MCF 10A (cell line): Measurements from ENCODE around the gene ALKBH2. TPM values are rescaled to one million over a fixed set of nuclear protein-coding genes. Genes with fewer than 3 reads are reported as not detected.

Experiments used
- BruUV-seq: library from RNA; stranded (reverse); fragments of 400-500 nt; replicated peaks from 2 replicates; lab custom pipeline; 2021; lab: Mats Ljungman, UMichigan
- CTCF ChIA-PET: fragments of 300-600 bp; sonication (Branson Sonifier 250); formaldehyde crosslinking; extraction: SDS; loops from one replicate; lab custom pipeline; 2021; ENCODE audit warnings: antibody characterized with exemption, inconsistent platforms; lab: Yijun Ruan, JAX
- POLR2A ChIA-PET: fragments of 300-600, 350-650 bp; sonication (Branson Sonifier 250); formaldehyde crosslinking; extraction: SDS; loops from one replicate; lab custom pipeline; 2020; ENCODE audit warnings: antibody characterized with exemption, inconsistent platforms; lab: Yijun Ruan, JAX
- DNase-seq: peaks from one replicate; pipeline ENCODE4 v3.0.0-alpha.2; 2018; ENCODE audit not compliant: unreplicated experiment
- H3K27ac Mint-ChIP-seq: one replicate; pipeline ENCODE4 v1.8.0; 2022; ENCODE audit warnings: mild to moderate bottlenecking, low read depth, mixed read lengths; ENCODE audit not compliant: unreplicated experiment
- H3K27me3 Mint-ChIP-seq: one replicate; pipeline ENCODE4 v1.8.0; 2022; ENCODE audit warnings: mixed read lengths; ENCODE audit not compliant: insufficient read depth, unreplicated experiment
- H3K36me3 Mint-ChIP-seq: one replicate; pipeline ENCODE4 v1.8.0; 2022; ENCODE audit warnings: mild to moderate bottlenecking, moderate library complexity, mixed read lengths; ENCODE audit not compliant: insufficient read depth, unreplicated experiment
- H3K4me1 Mint-ChIP-seq: one replicate; pipeline ENCODE4 v1.8.0; 2022; ENCODE audit warnings: mixed read lengths; ENCODE audit not compliant: insufficient read depth, unreplicated experiment
- H3K4me3 Mint-ChIP-seq: one replicate; pipeline ENCODE4 v1.8.0; 2022; ENCODE audit warnings: mild to moderate bottlenecking, moderate library complexity, mixed read lengths; ENCODE audit not compliant: unreplicated experiment
- H3K9me3 Mint-ChIP-seq: one replicate; pipeline ENCODE4 v1.8.0; 2022; ENCODE audit warnings: mixed read lengths; ENCODE audit not compliant: unreplicated experiment
- intact Hi-C: fragments of 100-400 bp; cut with micrococcal nuclease; formaldehyde crosslinking; loops from 2 replicates; pipeline ENCODE4 v1.14.1; 2022
- total RNA-seq: library from RNA; stranded (reverse); gene quantifications from 2 replicates; pipeline ENCODE4 v1.2.3, GENCODE V29; 2022
- TF ChIP-seq, protein P1 (sequence below): fragments of 200-600 bp; IDR thresholded peaks from one replicate; pipeline ENCODE4 v1.8.0; 2022; ENCODE audit warnings: antibody characterized with exemption, mild to moderate bottlenecking; ENCODE audit not compliant: unreplicated experiment

The ALKBH2 gene
- total RNA-seq, 1 experiment from 2014 or later: 48.9 TPM

DNA sequence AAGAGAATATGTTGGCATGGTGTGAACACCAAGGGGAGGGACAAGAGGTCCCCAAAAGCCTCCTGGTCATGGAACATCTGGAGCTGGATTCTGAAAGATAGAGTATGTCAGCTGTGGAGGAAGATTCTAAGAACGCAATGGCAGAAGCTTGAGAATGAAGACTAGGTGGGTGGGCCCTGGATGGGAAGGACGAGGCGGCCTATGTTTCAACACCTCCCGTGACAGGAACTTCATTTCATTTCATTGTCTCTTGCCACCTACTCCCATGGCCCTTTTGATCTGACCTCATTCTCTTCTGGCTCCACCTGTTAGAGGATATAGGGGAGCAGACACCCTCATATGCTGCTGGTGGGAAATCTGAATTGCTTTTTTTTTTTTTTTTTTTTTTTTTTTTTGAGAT is 7.5 kb upstream of the ALKBH2 start:
- Mint-ChIP-seq H3K4me3 (no peak overlapping the region), H3K27me3 (no peaks in the 10 kb centered on the region), H3K4me1 (peaks cover 16% of the 10 kb centered on the region), H3K27ac (no peak overlapping the region), H3K36me3 (peaks cover 36% of the 10 kb centered on the region), H3K9me3 (no peaks in the 10 kb centered on the region)
- intact Hi-C loops: no loop called here
- POLR2A ChIA-PET: interaction anchor here (3.5 kb wide), 1 partner anchor 11 kb away, joined by 25 read pairs; no protein-coding TSS in a partner anchor
- no TSS peak for BruUV-seq
- TF ChIP-seq, protein P1, sequence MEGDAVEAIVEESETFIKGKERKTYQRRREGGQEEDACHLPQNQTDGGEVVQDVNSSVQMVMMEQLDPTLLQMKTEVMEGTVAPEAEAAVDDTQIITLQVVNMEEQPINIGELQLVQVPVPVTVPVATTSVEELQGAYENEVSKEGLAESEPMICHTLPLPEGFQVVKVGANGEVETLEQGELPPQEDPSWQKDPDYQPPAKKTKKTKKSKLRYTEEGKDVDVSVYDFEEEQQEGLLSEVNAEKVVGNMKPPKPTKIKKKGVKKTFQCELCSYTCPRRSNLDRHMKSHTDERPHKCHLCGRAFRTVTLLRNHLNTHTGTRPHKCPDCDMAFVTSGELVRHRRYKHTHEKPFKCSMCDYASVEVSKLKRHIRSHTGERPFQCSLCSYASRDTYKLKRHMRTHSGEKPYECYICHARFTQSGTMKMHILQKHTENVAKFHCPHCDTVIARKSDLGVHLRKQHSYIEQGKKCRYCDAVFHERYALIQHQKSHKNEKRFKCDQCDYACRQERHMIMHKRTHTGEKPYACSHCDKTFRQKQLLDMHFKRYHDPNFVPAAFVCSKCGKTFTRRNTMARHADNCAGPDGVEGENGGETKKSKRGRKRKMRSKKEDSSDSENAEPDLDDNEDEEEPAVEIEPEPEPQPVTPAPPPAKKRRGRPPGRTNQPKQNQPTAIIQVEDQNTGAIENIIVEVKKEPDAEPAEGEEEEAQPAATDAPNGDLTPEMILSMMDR: no peak
- CTCF ChIA-PET: interaction anchor here (0.7 to 4.2 kb wide), 7 partner anchors 8 to 291 kb away, joined by 3 to 35 read pairs (median 4); no protein-coding TSS in a partner anchor
- no peak for DNase-seq

DNA sequence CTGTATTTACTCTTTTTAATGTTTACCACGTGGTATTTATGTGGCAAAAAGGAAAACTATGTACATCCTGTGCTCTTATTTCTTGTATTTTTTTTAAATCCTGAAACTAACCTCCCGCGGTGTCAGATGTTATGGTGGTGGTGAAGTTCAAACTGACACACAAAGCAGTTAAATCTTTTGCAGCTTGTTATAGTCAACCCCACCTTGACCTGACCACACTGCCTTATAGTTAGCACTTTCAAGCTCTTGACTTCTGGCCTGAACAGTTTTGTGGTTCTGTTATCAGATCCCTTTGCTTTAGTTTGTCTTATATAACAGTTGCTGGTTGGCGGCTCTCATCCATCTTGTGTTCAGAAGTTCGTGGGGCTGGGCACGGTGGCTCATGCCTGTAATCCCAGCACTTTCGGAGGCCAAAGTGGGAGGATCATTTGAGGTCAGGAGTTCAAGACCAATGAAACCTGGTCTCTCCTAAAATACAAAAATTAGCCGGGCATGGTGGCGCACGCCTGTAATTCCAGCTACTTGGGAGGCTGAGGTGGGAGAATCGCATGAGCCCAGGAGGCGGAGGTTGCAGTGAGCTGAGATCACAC is 6.3 kb upstream of the ALKBH2 start:
- ChIA-PET CTCF (interaction anchor here (0.8 to 4.2 kb wide), 5 partner anchors 9 to 537 kb away, joined by 3 to 35 read pairs (median 4); partner anchors contain the start of gene ISCU), POLR2A (interaction anchor here (0.6 to 3.5 kb wide), 12 partner anchors 9 to 537 kb away, joined by 3 to 25 read pairs (median 4); partner anchors contain the start of genes ISCU and USP30)
- no TSS peak for BruUV-seq
- TF ChIP-seq, protein P1: no peak
- intact Hi-C loops: loop anchor here (10.0 kb wide), 2 partner anchors 145 to 245 kb away; partner anchors contain the start of gene SSH1
- peaks cover 16% of the 10 kb centered on the region for H3K4me1 Mint-ChIP-seq
- peak overlapping the region; percentile 79 for H3K4me3 Mint-ChIP-seq
- no peaks in the 10 kb centered on the region for H3K27me3 Mint-ChIP-seq
- peaks cover 32% of the 10 kb centered on the region for H3K36me3 Mint-ChIP-seq
- no peak overlapping the region for H3K27ac Mint-ChIP-seq
- no peaks in the 10 kb centered on the region for H3K9me3 Mint-ChIP-seq
- DNase-seq: no peak

DNA sequence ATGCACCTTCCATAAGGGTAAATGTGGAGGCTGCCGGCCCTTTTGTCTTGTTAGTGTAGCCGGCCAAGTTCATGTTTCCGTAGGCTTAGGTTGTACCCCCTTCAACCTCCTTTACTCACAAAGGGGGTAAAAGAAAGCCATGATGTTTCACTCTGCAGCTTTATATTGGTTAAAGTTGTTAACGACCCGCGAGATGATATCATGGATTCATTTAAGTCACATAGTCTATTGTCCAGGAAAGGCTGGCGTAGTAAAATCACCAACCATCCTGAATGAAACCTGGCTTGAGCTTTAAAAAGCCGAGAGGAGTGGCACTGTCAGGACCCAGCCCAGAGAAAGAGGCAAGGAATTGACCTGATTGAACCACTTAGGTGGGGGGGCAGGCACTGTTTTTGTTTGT is 5.4 kb upstream of the ALKBH2 start:
- POLR2A ChIA-PET: interaction anchor here (1.0 to 3.5 kb wide), 12 partner anchors 9 to 538 kb away, joined by 3 to 25 read pairs (median 4); partner anchors contain the start of genes ISCU, SART3 and USP30
- TF ChIP-seq, protein P1: no peak
- intact Hi-C loops: loop anchor here (1.0 to 10.0 kb wide), 3 partner anchors 144 to 287 kb away; partner anchors contain the start of gene SSH1
- H3K9me3 Mint-ChIP-seq: no peaks in the 10 kb centered on the region
- CTCF ChIA-PET: interaction anchor here (1.1 to 4.2 kb wide), 6 partner anchors 10 to 295 kb away, joined by 3 to 35 read pairs (median 5); no protein-coding TSS in a partner anchor
- no TSS peak for BruUV-seq
- H3K27me3 Mint-ChIP-seq: no peaks in the 10 kb centered on the region
- DNase-seq: peak; percentile 9
- H3K4me3 Mint-ChIP-seq: peak overlapping the region; percentile 79
- peak overlapping the region; percentile 87 for H3K27ac Mint-ChIP-seq
- peaks cover 28% of the 10 kb centered on the region for H3K36me3 Mint-ChIP-seq
- H3K4me1 Mint-ChIP-seq: peaks cover 16% of the 10 kb centered on the region

DNA sequence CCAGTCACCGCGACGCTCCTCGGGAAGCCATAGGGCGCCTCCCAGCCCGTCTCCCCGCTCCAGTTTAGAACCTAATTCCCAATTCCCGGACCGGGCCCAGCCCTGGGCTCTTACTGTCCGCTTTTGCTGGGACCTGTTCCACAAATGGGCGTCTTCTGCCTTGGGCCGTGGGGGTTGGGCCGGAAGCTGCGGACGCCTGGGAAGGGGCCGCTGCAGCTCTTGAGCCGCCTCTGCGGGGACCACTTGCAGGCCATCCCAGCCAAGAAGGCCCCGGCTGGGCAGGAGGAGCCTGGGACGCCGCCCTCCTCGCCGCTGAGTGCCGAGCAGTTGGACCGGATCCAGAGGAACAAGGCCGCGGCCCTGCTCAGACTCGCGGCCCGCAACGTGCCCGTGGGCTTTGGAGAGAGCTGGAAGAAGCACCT is 4.9 kb upstream of the ALKBH2 start:
- peak; percentile 50 for DNase-seq
- peaks cover 16% of the 10 kb centered on the region for H3K4me1 Mint-ChIP-seq
- H3K36me3 Mint-ChIP-seq: peaks cover 29% of the 10 kb centered on the region
- CTCF ChIA-PET: interaction anchor here (1.1 to 4.2 kb wide), 5 partner anchors 10 to 294 kb away, joined by 3 to 35 read pairs (median 6); no protein-coding TSS in a partner anchor
- TF ChIP-seq, protein P1: no peak
- H3K9me3 Mint-ChIP-seq: no peaks in the 10 kb centered on the region
- no peaks in the 10 kb centered on the region for H3K27me3 Mint-ChIP-seq
- intact Hi-C loops: loop anchor here (1.0 to 10.0 kb wide), 3 partner anchors 143 to 287 kb away; partner anchors contain the start of gene SSH1
- peak overlapping the region; percentile 87 for H3K27ac Mint-ChIP-seq
- POLR2A ChIA-PET: interaction anchor here (0.7 to 3.5 kb wide), 11 partner anchors 9 to 537 kb away, joined by 3 to 25 read pairs (median 4); partner anchors contain the start of genes ISCU, SART3 and USP30
- TSS peak; percentile 43 for BruUV-seq
- peak overlapping the region; percentile 79 for H3K4me3 Mint-ChIP-seq
